HepG2 (cell line): Measurements from ENCODE around the gene CEP78. TPM values are rescaled to one million over a fixed set of nuclear protein-coding genes. Genes with fewer than 3 reads are reported as not detected.

Experiments used
- HNRNPL ChIP-seq: fragments of 200-400 bp; formaldehyde crosslinking; IDR thresholded peaks from 2 replicates; pipeline ENCODE4 v1.6.1; 2017; ENCODE audit warnings: mild to moderate bottlenecking, low read depth, low read length
- NFATC3 ChIP-seq: sonication (generic); formaldehyde crosslinking; IDR thresholded peaks from 2 replicates; pipeline ENCODE4 v1.5.1; 2020; ENCODE audit warnings: mild to moderate bottlenecking, missing genetic modification reagents
- SIN3B ChIP-seq: fragments of 150-350 bp; IDR thresholded peaks from 2 replicates; pipeline ENCODE4 v1.6.1; 2014; ENCODE audit warnings: low read length
- SMAD9 ChIP-seq: sonication (generic); formaldehyde crosslinking; IDR thresholded peaks from 2 replicates; pipeline ENCODE4 v1.5.1; 2020; ENCODE audit warnings: mild to moderate bottlenecking, missing genetic modification reagents
- SPEN ChIP-seq: sonication (generic); formaldehyde crosslinking; IDR thresholded peaks from 2 replicates; pipeline ENCODE4 v1.5.1; 2020; ENCODE audit warnings: low read depth, mild to moderate bottlenecking, missing genetic modification reagents
- ZNF17 ChIP-seq: sonication (generic); formaldehyde crosslinking; IDR thresholded peaks from 2 replicates; pipeline ENCODE4 v1.5.0; 2020; ENCODE audit warnings: mild to moderate bottlenecking, missing genetic modification reagents
- ZNF496 ChIP-seq: sonication (generic); formaldehyde crosslinking; IDR thresholded peaks from 2 replicates; pipeline ENCODE4 v1.8.1; 2023; ENCODE audit warnings: mild to moderate bottlenecking, moderate library complexity, missing genetic modification reagents; ENCODE audit not compliant: insufficient replicate concordance
- ZNF552 ChIP-seq: sonication (generic); formaldehyde crosslinking; IDR thresholded peaks from 2 replicates; pipeline ENCODE4 v1.9.0; 2022; ENCODE audit warnings: missing genetic modification reagents, mild to moderate bottlenecking, borderline replicate concordance
- ZSCAN30 ChIP-seq: sonication (generic); formaldehyde crosslinking; IDR thresholded peaks from 2 replicates; pipeline ENCODE4 v1.5.0; 2020; ENCODE audit warnings: mild to moderate bottlenecking, missing genetic modification reagents
- polyA plus RNA-seq, 8 experiments: library from polyadenylated mRNA; depleted of rRNA in 3 of 8; stranded (reverse) in 7 of 8; unstranded in 1 of 8; fragments of >200 nt; fragmentation: Illumina TruSeq in 4 of 8; extraction: Trizol in 4 of 8; gene quantifications; 2 replicates each; pipeline versions ENCODE4 v1.2.1 to v1.2.3, GENCODE V29; 2011 to 2016; ENCODE audit warnings: low read depth in 4 of 8, missing spikeins in 1 of 8, mixed read lengths in 1 of 8; ENCODE audit not compliant: insufficient read depth in 1 of 8
- total RNA-seq, 5 experiments: library from RNA; depleted of rRNA; stranded (reverse); fragments of >200 nt; fragmentation: Illumina TruSeq; extraction: Trizol; gene quantifications; 2 replicates each; pipeline ENCODE4 v1.2.3, GENCODE V29; 2016; ENCODE audit warnings: low read depth in 1 of 5
- TF ChIP-seq, protein P1 (sequence below): sonication (generic); formaldehyde crosslinking; IDR thresholded peaks from 2 replicates; pipeline ENCODE4 v1.9.0; 2021; ENCODE audit warnings: mild to moderate bottlenecking, missing genetic modification reagents
- TF ChIP-seq, protein P2 (sequence below): sonication (generic); formaldehyde crosslinking; conservative IDR thresholded peaks from 2 replicates; pipeline ENCODE4 v1.4.0; 2020; ENCODE audit warnings: missing genetic modification reagents

The CEP78 gene
- total and polyA plus RNA-seq, 2 of the 13 experiments (the other 11 are each of a cell fraction or from before 2014, with no cell fraction given): 5.1 to 30.8 TPM

DNA sequence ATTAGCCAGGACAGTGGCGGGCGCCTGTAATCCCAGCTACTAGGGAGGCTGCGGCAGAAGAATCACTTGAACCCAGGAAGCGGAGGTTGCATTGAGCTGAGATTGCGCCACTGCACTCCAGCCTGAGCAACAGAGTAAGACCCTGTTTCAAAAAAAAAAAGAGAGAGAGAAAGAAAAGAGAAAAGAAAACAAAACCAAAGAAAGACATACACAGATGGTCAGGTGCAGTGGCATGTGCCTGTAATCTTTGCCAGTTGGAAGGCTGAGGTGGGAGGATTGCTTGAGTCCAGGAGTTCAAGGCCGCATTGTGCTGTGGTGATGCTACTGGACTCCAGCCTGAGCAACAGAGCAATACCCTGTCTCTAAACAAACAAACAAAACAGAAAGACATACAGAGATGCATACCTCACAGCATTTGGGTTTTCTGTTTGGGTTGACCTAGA lies 51.1 kb downstream of the CEP78 start (continued):
- TF ChIP-seq SPEN (CRISPR knock-in tag): no peak
- TF ChIP-seq HNRNPL: no peak
- TF ChIP-seq, protein P1, sequence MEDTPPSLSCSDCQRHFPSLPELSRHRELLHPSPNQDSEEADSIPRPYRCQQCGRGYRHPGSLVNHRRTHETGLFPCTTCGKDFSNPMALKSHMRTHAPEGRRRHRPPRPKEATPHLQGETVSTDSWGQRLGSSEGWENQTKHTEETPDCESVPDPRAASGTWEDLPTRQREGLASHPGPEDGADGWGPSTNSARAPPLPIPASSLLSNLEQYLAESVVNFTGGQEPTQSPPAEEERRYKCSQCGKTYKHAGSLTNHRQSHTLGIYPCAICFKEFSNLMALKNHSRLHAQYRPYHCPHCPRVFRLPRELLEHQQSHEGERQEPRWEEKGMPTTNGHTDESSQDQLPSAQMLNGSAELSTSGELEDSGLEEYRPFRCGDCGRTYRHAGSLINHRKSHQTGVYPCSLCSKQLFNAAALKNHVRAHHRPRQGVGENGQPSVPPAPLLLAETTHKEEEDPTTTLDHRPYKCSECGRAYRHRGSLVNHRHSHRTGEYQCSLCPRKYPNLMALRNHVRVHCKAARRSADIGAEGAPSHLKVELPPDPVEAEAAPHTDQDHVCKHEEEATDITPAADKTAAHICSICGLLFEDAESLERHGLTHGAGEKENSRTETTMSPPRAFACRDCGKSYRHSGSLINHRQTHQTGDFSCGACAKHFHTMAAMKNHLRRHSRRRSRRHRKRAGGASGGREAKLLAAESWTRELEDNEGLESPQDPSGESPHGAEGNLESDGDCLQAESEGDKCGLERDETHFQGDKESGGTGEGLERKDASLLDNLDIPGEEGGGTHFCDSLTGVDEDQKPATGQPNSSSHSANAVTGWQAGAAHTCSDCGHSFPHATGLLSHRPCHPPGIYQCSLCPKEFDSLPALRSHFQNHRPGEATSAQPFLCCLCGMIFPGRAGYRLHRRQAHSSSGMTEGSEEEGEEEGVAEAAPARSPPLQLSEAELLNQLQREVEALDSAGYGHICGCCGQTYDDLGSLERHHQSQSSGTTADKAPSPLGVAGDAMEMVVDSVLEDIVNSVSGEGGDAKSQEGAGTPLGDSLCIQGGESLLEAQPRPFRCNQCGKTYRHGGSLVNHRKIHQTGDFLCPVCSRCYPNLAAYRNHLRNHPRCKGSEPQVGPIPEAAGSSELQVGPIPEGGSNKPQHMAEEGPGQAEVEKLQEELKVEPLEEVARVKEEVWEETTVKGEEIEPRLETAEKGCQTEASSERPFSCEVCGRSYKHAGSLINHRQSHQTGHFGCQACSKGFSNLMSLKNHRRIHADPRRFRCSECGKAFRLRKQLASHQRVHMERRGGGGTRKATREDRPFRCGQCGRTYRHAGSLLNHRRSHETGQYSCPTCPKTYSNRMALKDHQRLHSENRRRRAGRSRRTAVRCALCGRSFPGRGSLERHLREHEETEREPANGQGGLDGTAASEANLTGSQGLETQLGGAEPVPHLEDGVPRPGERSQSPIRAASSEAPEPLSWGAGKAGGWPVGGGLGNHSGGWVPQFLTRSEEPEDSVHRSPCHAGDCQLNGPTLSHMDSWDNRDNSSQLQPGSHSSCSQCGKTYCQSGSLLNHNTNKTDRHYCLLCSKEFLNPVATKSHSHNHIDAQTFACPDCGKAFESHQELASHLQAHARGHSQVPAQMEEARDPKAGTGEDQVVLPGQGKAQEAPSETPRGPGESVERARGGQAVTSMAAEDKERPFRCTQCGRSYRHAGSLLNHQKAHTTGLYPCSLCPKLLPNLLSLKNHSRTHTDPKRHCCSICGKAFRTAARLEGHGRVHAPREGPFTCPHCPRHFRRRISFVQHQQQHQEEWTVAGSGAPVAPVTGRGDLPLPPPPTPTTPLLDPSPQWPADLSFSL (CRISPR knock-in tag): no peak
- no peak for TF ChIP-seq ZSCAN30 (CRISPR knock-in tag)
- no peak for TF ChIP-seq ZNF496 (CRISPR knock-in tag)
- no peak for TF ChIP-seq NFATC3 (CRISPR knock-in tag)
- TF ChIP-seq SIN3B: no peak
- TF ChIP-seq SMAD9 (CRISPR knock-in tag): no peak
- no peak for TF ChIP-seq ZNF552 (CRISPR knock-in tag)
- TF ChIP-seq ZNF17 (CRISPR knock-in tag): no peak
- TF ChIP-seq, protein P2, sequence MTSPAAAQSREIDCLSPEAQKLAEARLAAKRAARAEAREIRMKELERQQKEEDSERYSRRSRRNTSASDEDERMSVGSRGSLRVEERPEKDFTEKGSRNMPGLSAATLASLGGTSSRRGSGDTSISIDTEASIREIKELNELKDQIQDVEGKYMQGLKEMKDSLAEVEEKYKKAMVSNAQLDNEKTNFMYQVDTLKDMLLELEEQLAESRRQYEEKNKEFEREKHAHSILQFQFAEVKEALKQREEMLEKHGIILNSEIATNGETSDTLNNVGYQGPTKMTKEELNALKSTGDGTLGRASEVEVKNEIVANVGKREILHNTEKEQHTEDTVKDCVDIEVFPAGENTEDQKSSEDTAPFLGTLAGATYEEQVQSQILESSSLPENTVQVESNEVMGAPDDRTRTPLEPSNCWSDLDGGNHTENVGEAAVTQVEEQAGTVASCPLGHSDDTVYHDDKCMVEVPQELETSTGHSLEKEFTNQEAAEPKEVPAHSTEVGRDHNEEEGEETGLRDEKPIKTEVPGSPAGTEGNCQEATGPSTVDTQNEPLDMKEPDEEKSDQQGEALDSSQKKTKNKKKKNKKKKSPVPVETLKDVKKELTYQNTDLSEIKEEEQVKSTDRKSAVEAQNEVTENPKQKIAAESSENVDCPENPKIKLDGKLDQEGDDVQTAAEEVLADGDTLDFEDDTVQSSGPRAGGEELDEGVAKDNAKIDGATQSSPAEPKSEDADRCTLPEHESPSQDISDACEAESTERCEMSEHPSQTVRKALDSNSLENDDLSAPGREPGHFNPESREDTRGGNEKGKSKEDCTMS (CRISPR knock-in tag): no peak
